OCI-LY7 (cell line): ENCODE data around the gene FKBP2.

Experiments used
- EZH2phosphoT487 ChIP-seq: fragments of 200-600 bp; sonication (generic); IDR thresholded peaks from 2 replicates; pipeline ENCODE4 v1.6.1; 2018; ENCODE audit warnings: low read depth, borderline replicate concordance, mild to moderate bottlenecking, mixed run types, antibody characterized with exemption, low read length, moderate library complexity, mixed read lengths
- TF ChIP-seq, protein P1 (sequence below): fragments of 200-600 bp; sonication (generic); conservative IDR thresholded peaks from 2 replicates; pipeline ENCODE4 v1.5.1; 2014; ENCODE audit warnings: mild to moderate bottlenecking, antibody characterized with exemption, low read length, moderate library complexity, mixed read lengths

DNA sequence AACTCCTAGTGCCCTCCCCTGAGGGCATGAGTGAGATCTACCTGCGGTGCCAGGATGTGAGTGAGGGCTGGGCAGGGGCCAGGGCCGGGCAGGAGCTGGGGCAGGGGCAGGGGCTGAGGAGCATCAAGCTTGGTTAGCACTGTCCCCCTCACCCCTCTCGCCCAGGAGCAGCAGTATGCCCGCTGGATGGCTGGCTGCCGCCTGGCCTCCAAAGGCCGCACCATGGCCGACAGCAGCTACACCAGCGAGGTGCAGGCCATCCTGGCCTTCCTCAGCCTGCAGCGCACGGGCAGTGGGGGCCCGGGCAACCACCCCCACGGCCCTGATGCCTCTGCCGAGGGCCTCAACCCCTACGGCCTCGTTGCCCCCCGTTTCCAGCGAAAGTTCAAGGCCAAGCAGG lies 20.6 kb upstream of the FKBP2 start:
- no peak for TF ChIP-seq EZH2phosphoT487
- TF ChIP-seq, protein P1, sequence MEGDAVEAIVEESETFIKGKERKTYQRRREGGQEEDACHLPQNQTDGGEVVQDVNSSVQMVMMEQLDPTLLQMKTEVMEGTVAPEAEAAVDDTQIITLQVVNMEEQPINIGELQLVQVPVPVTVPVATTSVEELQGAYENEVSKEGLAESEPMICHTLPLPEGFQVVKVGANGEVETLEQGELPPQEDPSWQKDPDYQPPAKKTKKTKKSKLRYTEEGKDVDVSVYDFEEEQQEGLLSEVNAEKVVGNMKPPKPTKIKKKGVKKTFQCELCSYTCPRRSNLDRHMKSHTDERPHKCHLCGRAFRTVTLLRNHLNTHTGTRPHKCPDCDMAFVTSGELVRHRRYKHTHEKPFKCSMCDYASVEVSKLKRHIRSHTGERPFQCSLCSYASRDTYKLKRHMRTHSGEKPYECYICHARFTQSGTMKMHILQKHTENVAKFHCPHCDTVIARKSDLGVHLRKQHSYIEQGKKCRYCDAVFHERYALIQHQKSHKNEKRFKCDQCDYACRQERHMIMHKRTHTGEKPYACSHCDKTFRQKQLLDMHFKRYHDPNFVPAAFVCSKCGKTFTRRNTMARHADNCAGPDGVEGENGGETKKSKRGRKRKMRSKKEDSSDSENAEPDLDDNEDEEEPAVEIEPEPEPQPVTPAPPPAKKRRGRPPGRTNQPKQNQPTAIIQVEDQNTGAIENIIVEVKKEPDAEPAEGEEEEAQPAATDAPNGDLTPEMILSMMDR = no peak
